Measurements from ENCODE around the gene EGFLAM. TPM values are rescaled to one million over a fixed set of nuclear protein-coding genes. Genes with fewer than 3 reads are reported as not detected.

The EGFLAM gene
- total RNA-seq, result 10 to 100 TPM; 12.0 to 15.2 TPM
- polyA plus RNA-seq (ENCODE audit: insufficient read depth, low read depth, low replicate concordance), result 38.8 TPM
- long read RNA-seq, donor 1, full-length matches to known transcripts, result 7 of 13 reads
- long read RNA-seq, donor 1, partial matches to known transcripts, result 6 of 13 reads
- long read RNA-seq, donor 1, other reads (novel, unspliced or antisense), result 0 of 13 reads
- long read RNA-seq, donor 2, full-length matches to known transcripts, result 3 of 21 reads
- long read RNA-seq, donor 2, partial matches to known transcripts, result 18 of 21 reads
- long read RNA-seq, donor 2, other reads (novel, unspliced or antisense), result 0 of 21 reads

DNA sequence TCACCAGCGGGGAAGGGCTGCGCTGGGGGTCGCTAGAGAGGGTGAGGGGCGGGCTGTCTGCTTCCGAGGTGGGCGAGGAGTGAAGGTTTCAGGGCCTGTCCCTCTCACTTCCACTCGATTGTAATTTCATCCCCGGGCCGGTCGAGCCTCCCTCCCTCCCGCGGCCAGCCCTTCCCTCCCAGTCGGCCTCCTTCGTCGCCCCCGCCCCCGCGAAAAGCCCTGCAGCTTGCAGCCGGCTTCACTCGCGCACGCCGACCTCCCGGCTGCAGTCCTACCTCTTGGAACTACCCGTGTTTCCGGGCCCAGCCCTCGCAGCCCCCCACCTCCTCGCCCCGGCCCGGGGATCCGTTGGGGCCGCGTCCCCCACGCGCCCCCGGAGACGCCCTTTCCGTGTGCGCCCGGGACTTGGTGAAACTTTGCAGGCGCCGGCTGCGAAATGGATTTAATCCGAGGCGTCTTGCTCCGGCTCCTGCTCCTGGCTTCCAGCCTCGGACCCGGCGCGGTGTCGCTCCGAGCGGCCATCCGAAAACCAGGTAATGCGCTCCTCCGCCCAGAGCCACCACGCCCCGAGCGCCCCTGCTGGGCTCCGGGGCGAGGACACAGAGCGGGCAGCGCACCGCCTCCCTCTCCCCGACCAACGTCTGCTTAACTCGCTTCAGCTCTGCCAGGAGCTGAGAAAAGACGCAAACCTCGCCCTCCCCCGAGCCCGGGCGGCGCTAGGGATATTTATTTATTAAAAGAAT is at the start of gene EGFLAM:
EGFLAM (plus strand) TSS at position 241 of the 743 bp plus-strand sequence; CDS start at position 437, 196 bp downstream.
- WGBS, 2 donors, result 0 to 1% methylated on average over 15 to 73 of the region's 73 CpGs
- no peaks in the 10 kb centered on the region for H3K27me3 ChIP-seq

DNA sequence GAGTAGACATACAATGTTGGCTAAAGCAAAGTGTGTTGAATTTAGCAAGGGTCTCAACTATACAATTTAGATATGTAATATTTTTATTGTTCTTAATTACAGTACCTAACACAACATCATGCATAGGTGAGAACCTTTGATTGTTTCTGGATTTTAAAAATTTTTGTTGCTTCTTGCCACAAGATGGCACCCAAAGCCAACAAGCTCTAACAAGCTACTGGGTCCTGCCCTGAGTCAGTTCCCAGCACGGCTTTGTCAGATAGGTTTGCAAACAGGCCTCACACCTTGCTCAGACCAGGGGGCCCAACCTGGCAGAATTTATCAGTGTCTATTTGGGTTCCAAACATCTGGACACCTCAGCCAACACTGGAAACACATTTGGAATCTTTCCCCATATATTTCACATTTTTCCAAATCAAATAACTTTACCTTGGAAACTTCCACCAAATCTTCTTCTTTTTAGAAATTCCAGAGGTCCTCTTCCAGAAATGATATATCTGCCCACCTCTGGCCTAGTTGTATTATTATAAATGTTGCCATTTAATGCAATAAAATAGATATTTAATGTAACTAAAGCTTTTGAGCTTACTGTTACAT is 49.5 kb upstream of the EGFLAM start:
- Histone ChIP-seq H3K4me1 (no peaks in the 10 kb centered on the region), H3K4me3 (no peak overlapping the region), H3K27me3 (no peaks in the 10 kb centered on the region), H3K9me3 (no peaks in the 10 kb centered on the region), H3K36me3 (ENCODE audit: low read depth, missing control alignments) (no peaks in the 10 kb centered on the region), H3K27ac (no peak overlapping the region)
- peak; percentile 57 for DNase-seq
- no peak for TF ChIP-seq POLR2A (IDR thresholded peaks at IDR 0.05)
- TF ChIP-seq, protein P1, sequence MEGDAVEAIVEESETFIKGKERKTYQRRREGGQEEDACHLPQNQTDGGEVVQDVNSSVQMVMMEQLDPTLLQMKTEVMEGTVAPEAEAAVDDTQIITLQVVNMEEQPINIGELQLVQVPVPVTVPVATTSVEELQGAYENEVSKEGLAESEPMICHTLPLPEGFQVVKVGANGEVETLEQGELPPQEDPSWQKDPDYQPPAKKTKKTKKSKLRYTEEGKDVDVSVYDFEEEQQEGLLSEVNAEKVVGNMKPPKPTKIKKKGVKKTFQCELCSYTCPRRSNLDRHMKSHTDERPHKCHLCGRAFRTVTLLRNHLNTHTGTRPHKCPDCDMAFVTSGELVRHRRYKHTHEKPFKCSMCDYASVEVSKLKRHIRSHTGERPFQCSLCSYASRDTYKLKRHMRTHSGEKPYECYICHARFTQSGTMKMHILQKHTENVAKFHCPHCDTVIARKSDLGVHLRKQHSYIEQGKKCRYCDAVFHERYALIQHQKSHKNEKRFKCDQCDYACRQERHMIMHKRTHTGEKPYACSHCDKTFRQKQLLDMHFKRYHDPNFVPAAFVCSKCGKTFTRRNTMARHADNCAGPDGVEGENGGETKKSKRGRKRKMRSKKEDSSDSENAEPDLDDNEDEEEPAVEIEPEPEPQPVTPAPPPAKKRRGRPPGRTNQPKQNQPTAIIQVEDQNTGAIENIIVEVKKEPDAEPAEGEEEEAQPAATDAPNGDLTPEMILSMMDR (IDR thresholded peaks at IDR 0.05), result peak; percentile 20 to 40 (median 30)
- intact Hi-C loops (cut with DNase I; ENCODE audit: low total_unique reads), result no loop called here
- 11 to 21% methylated on average over 1 of the region's 1 CpG for WGBS, 2 donors

More for the DNA sequence above, at the start of gene EGFLAM:
- H3K4me3 ChIP-seq, result peak within 1 kb of the TSS; percentile 67 to 68
- H3K36me3 ChIP-seq (ENCODE audit: low read depth, missing control alignments), result no peaks in the 10 kb centered on the region
- peaks cover 3% of the 10 kb centered on the region for H3K4me1 ChIP-seq
- DNase-seq, result peak; percentile 28
- intact Hi-C loops (cut with DNase I; ENCODE audit: low total_unique reads), result no loop called here
- peak within 1 kb of the TSS in 1 of 2 donors; percentile 26 for H3K27ac ChIP-seq
- TF ChIP-seq POLR2A (IDR thresholded peaks at IDR 0.05), result no peak
- TF ChIP-seq, protein P1 (IDR thresholded peaks at IDR 0.05), result peak in 1 of 3 experiments; percentile 18
- H3K9me3 ChIP-seq, result no peaks in the 10 kb centered on the region

DNA sequence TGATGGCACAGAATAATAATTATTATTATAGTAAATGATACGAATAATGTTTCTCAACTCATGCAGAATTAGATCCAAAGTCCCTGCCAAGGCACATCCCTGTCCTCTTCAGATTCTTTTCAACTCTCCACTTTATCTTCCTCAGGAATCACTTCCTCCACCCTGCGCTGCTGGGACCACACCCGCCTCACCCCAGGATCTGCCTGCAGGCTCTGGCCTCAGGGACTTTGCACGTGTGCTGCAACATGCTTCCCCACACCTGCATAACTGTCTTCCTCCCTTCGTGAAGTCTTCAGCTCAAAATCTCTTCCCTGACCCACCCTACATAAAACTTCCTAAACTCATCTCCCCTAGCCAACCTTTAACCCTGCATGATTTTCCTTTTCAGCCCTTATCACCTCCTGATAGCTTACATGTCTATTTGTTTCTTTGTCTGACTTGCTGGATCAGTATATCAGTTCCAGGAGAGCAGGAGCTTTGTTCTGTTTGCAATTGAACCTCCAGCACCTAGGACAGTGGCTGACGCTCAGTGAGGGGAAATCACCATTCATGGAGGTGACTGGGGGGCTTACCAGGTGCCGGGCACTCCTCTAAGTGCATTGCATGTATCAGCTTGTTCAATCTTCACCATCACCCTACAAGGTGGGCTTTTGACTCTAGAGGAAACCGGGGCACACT is 47.5 kb upstream of the EGFLAM start:
- intact Hi-C loops (cut with DNase I; ENCODE audit: low total_unique reads), result no loop called here
- H3K36me3 ChIP-seq (ENCODE audit: low read depth, missing control alignments), result no peaks in the 10 kb centered on the region
- no peak for DNase-seq
- no peaks in the 10 kb centered on the region for H3K4me1 ChIP-seq
- TF ChIP-seq, protein P1 (IDR thresholded peaks at IDR 0.05), result no peak
- no peak for TF ChIP-seq POLR2A (IDR thresholded peaks at IDR 0.05)
- H3K9me3 ChIP-seq, result no peaks in the 10 kb centered on the region
- 81 to 85% methylated on average over 8 of the region's 8 CpGs for WGBS, 2 donors
- no peak overlapping the region for H3K27ac ChIP-seq
- H3K27me3 ChIP-seq, result no peaks in the 10 kb centered on the region
- no peak overlapping the region for H3K4me3 ChIP-seq

DNA sequence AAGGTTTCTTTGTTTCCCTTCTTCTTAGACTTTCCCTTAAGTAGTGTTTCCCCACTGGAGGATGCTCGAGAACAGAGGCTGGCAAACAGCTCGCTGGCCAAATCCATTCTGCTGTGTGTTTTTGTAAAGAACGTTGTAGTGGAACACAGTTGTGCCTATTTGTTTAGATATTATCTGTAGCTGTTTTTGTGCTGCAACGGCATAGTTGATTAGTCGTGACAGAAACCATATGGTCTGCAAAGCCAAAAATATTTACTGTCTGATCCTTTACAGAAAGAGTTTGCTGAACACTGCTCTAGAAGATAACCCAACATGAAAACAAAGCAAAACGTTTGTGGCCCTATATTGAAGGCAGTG is 47.0 kb upstream of the EGFLAM start:
- no peak for DNase-seq
- intact Hi-C loops (cut with DNase I; ENCODE audit: low total_unique reads), result no loop called here

More for the DNA sequence above, 47.0 kb upstream of the EGFLAM start:
- H3K36me3 ChIP-seq (ENCODE audit: low read depth, missing control alignments), result no peaks in the 10 kb centered on the region
- 42 to 44% methylated on average over 6 of the region's 6 CpGs for WGBS, 2 donors
- H3K4me1 ChIP-seq, result no peaks in the 10 kb centered on the region
- no peak overlapping the region for H3K27ac ChIP-seq
- no peak overlapping the region for H3K4me3 ChIP-seq
- no peak for TF ChIP-seq POLR2A (IDR thresholded peaks at IDR 0.05)
- TF ChIP-seq, protein P1 (IDR thresholded peaks at IDR 0.05), result no peak
- no peaks in the 10 kb centered on the region for H3K9me3 ChIP-seq
- H3K27me3 ChIP-seq, result no peaks in the 10 kb centered on the region

Measured in testis (tissue), 5 donors.